B cell (primary cell): Measurements from ENCODE around the gene RGS7. TPM values are rescaled to one million over a fixed set of nuclear protein-coding genes. Genes with fewer than 3 reads are reported as not detected.

Source experiments
- ATAC-seq: fragments of 200-7000 bp; cut with Tn5 transposase; one replicate; pipeline ENCODE4 v1.10.0; 2021; ENCODE audit warnings: low read depth, mild to moderate bottlenecking, moderate number of reproducible peaks, moderate library complexity
- CTCF ChIA-PET: fragments of 350-600 bp; sonication (Branson Sonifier 250); formaldehyde crosslinking; loops from one replicate; lab custom pipeline; 2021; ENCODE audit warnings: antibody characterized with exemption, inconsistent platforms; lab: Charles Lee
- POLR2A ChIA-PET: fragments of 350-600 bp; sonication (Branson Sonifier 250); formaldehyde crosslinking; loops from one replicate; lab custom pipeline; 2021; ENCODE audit warnings: antibody characterized with exemption; lab: Charles Lee
- DNase-seq: peaks from one replicate; pipeline ENCODE4 v3.0.0; 2013
- H2AFZ ChIP-seq: 2 replicates; pipeline ENCODE4 v1.6.1; 2012; ENCODE audit warnings: mild to moderate bottlenecking, low read depth, low read length; ENCODE audit not compliant: insufficient read depth, poor library complexity, severe bottlenecking
- H3K27ac ChIP-seq, 2 donors: 1 replicate in 1 of 2; 2 replicates in 1 of 2; pipeline ENCODE4 v1.5.1; 2012 to 2013; ENCODE audit warnings: low read length in 2 of 2, mild to moderate bottlenecking in 2 of 2, moderate library complexity in 1 of 2
- H3K27me3 ChIP-seq, 4 experiments: fragments of 200-600 bp in 1 of 4; sonication (generic) in 1 of 4; replicated peaks in 1 of 4; 1 replicate in 2 of 4; 2 replicates in 2 of 4; pipeline versions ENCODE4 v1.6.1 to v1.7.0; 2013 to 2016; ENCODE audit warnings: low read length in 3 of 4, mild to moderate bottlenecking in 2 of 4, mixed read lengths in 1 of 4, moderate library complexity in 1 of 4; ENCODE audit not compliant: insufficient read depth in 4 of 4, control insufficient read depth in 3 of 4; ENCODE audit errors: control extremely low read depth in 1 of 4
- H3K36me3 ChIP-seq, 2 experiments: replicated peaks in 1 of 2; 1 replicate in 1 of 2; 2 replicates in 1 of 2; pipeline versions ENCODE4 v1.6.1 to v1.7.1; 2013; ENCODE audit warnings: low read length in 1 of 2; ENCODE audit not compliant: insufficient read depth in 2 of 2, control insufficient read depth in 1 of 2; ENCODE audit errors: control extremely low read depth in 1 of 2, extremely low read depth in 1 of 2
- H3K4me1 ChIP-seq, 2 donors: fragments of 200-600 bp in 1 of 2; sonication (generic) in 1 of 2; 1 replicate in 1 of 2; 2 replicates in 1 of 2; pipeline versions ENCODE4 v1.5.1 to v1.6.1; 2013 to 2017; ENCODE audit warnings: low read length in 2 of 2; ENCODE audit not compliant: control insufficient read depth in 2 of 2, insufficient read depth in 2 of 2
- H3K4me2 ChIP-seq: replicated peaks from 2 replicates; pipeline ENCODE3; 2012; ENCODE audit warnings: mild to moderate bottlenecking, low read depth, low read length; ENCODE audit not compliant: poor library complexity, severe bottlenecking
- H3K4me3 ChIP-seq, 5 experiments: fragments of 200-600 bp in 1 of 5; sonication (generic) in 1 of 5; 1 replicate in 3 of 5; 2 replicates in 2 of 5; pipeline versions ENCODE4 v1.5.1 to v1.7.0; 2011 to 2016; ENCODE audit warnings: low read length in 4 of 5, mild to moderate bottlenecking in 4 of 5, low read depth in 2 of 5, control low read depth in 1 of 5, moderate library complexity in 1 of 5; ENCODE audit not compliant: insufficient read depth in 1 of 5; ENCODE audit errors: control extremely low read depth in 1 of 5, extremely low read depth in 1 of 5
- H3K79me2 ChIP-seq: fragments of 200-600 bp; sonication (generic); one replicate; pipeline ENCODE4 v1.6.0; 2016; ENCODE audit warnings: low read length; ENCODE audit not compliant: control insufficient read depth, insufficient read depth
- H3K9ac ChIP-seq: fragments of 200-600 bp; sonication (generic); 2 replicates; pipeline ENCODE4 v1.6.1; 2017; ENCODE audit warnings: mild to moderate bottlenecking, low read length, moderate library complexity
- H3K9me3 ChIP-seq, 3 donors: one replicate each; pipeline versions ENCODE4 v1.6.1 to v1.7.1; 2013; ENCODE audit warnings: low read length in 2 of 3; ENCODE audit not compliant: control insufficient read depth in 2 of 3, insufficient read depth in 1 of 3; ENCODE audit errors: control extremely low read depth in 1 of 3
- H4K20me1 ChIP-seq: 2 replicates; pipeline ENCODE4 v1.6.0; 2012; ENCODE audit warnings: mild to moderate bottlenecking, low read length; ENCODE audit not compliant: insufficient read depth, control insufficient read depth, poor library complexity, severe bottlenecking
- H3K27ac Mint-ChIP-seq: one replicate; pipeline ENCODE4 v1.8.0; 2021; ENCODE audit warnings: mixed read lengths
- H3K27me3 Mint-ChIP-seq: one replicate; pipeline ENCODE4 v1.8.0; 2021; ENCODE audit warnings: mixed read lengths
- H3K4me1 Mint-ChIP-seq: one replicate; pipeline ENCODE4 v1.8.0; 2021; ENCODE audit warnings: mixed read lengths
- H3K4me3 Mint-ChIP-seq: one replicate; pipeline ENCODE4 v1.8.0; 2021; ENCODE audit warnings: mixed read lengths
- H3K9me3 Mint-ChIP-seq: one replicate; pipeline ENCODE4 v1.8.0; 2022; ENCODE audit warnings: mixed read lengths; ENCODE audit not compliant: insufficient read depth
- CTCF ChIP-seq: fragments of 200-600 bp; IDR thresholded peaks from one replicate; pipeline ENCODE4 v1.8.0; 2022; ENCODE audit warnings: antibody characterized with exemption, mild to moderate bottlenecking
- EZH2 ChIP-seq: IDR thresholded peaks from 2 replicates; pipeline ENCODE4 v1.6.1; 2012; ENCODE audit warnings: borderline replicate concordance, low read depth, mild to moderate bottlenecking, moderate library complexity, low read length; ENCODE audit not compliant: insufficient read depth, poor library complexity, severe bottlenecking
- WGBS: methylation state at CpG from one replicate; pipeline ENCODE4 v1.1.5; 2013; ENCODE audit warnings: missing lambda C conversion rate; ENCODE audit not compliant: insufficient coverage; 5-methylcytosine and 5-hydroxymethylcytosine counted together
- intact Hi-C: fragments of 100-400 bp; cut with micrococcal nuclease; formaldehyde crosslinking; loops from one replicate; pipeline ENCODE4 v1.10.0; 2022
- polyA plus RNA-seq: library from polyadenylated mRNA; depleted of rRNA; stranded (reverse); fragments of >200 nt; gene quantifications from 2 replicates; pipeline ENCODE4 v1.2.3, GENCODE V29; 2012
- total RNA-seq, 2 donors: library from RNA; stranded (reverse); fragments of 120-200 nt in 1 of 2; gene quantifications; 1 replicate in 1 of 2; 2 replicates in 1 of 2; pipeline versions ENCODE4 v1.2.3 to v1.2.4, GENCODE V29; 2013 to 2022

RGS7 gene
- total and polyA plus RNA-seq, 2 donors (not counting 1 experiment from before 2014, with no cell fraction given): 0.15 to 1.8 TPM

GRCh38 chr1:240925273-240925672 is 431.7 kb downstream of the RGS7 start:
- no peak overlapping the region for H3K27ac ChIP-seq
- TF ChIP-seq EZH2 (no peak), CTCF (no peak)
- ATAC-seq (no peak), DNase-seq (no peak)
- no peaks in the 10 kb centered on the region for H3K4me1 Mint-ChIP-seq
- no peak overlapping the region for H3K9ac ChIP-seq
- peaks cover 0 to 2% (median 0%) of the 10 kb centered on the region in 3 donors for H3K9me3 ChIP-seq
- no CpG with 5 or more reads among the region's 4 CpGs for WGBS
- no peak overlapping the region for H3K4me3 Mint-ChIP-seq
- H3K79me2 ChIP-seq: no peaks in the 10 kb centered on the region
- no peaks in the 10 kb centered on the region for H3K27me3 ChIP-seq
- no peak overlapping the region for H2AFZ ChIP-seq
- ChIA-PET CTCF (no interaction called here), POLR2A (no interaction called here)
- H3K4me3 ChIP-seq: no peak overlapping the region
- no peaks in the 10 kb centered on the region for H3K36me3 ChIP-seq
- no peak overlapping the region for H3K4me2 ChIP-seq
- H3K9me3 Mint-ChIP-seq: peaks cover 2% of the 10 kb centered on the region
- intact Hi-C loops: no loop called here
- H3K27me3 Mint-ChIP-seq: no peaks in the 10 kb centered on the region
- H4K20me1 ChIP-seq: no peaks in the 10 kb centered on the region
- H3K27ac Mint-ChIP-seq: no peak overlapping the region
- H3K4me1 ChIP-seq: no peaks in the 10 kb centered on the region

GRCh38 chr1:240917976-240918375 is 439.0 kb downstream of the RGS7 start:
- Histone ChIP-seq H3K9me3 (no peaks in the 10 kb centered on the region), H3K4me2 (no peak overlapping the region), H4K20me1 (no peaks in the 10 kb centered on the region), H3K27me3 (no peaks in the 10 kb centered on the region), H3K27ac (no peak overlapping the region), H3K9ac (no peak overlapping the region), H3K79me2 (no peaks in the 10 kb centered on the region), H3K4me3 (no peak overlapping the region), H3K4me1 (no peaks in the 10 kb centered on the region), H2AFZ (no peak overlapping the region), H3K36me3 (no peaks in the 10 kb centered on the region)
- Mint-ChIP-seq H3K4me3 (no peak overlapping the region), H3K27me3 (no peaks in the 10 kb centered on the region), H3K27ac (no peak overlapping the region), H3K9me3 (peaks cover 2% of the 10 kb centered on the region), H3K4me1 (no peaks in the 10 kb centered on the region)
- intact Hi-C loops: loop anchor here (1.0 kb wide), 1 partner anchor 8 kb away; no protein-coding TSS in a partner anchor
- TF ChIP-seq EZH2 (no peak), CTCF (no peak)
- ChIA-PET CTCF (no interaction called here), POLR2A (no interaction called here)
- no peak for DNase-seq
- ATAC-seq: no peak
- WGBS: no CpG with 5 or more reads among the region's 1 CpG
